H9 (cell line): Measurements from ENCODE around the gene KLHL3. TPM values are rescaled to one million over a fixed set of nuclear protein-coding genes. Genes with fewer than 3 reads are reported as not detected.

ENCODE experiments used
- DNase-seq: peaks from one replicate; pipeline ENCODE4 v3.0.0-alpha.2; 2017
- H2AFZ ChIP-seq: one replicate; pipeline ENCODE4 v1.6.1; 2013; ENCODE audit warnings: mild to moderate bottlenecking, low read length, control low read depth, moderate library complexity
- H2AK5ac ChIP-seq: 2 replicates; pipeline ENCODE4 v1.6.1; 2013; ENCODE audit warnings: low read length, control low read depth, mixed read lengths; ENCODE audit not compliant: insufficient read length
- H2BK120ac ChIP-seq: one replicate; pipeline ENCODE4 v1.6.1; 2013; ENCODE audit warnings: low read depth, mild to moderate bottlenecking, low read length, control low read depth, inconsistent platforms; ENCODE audit not compliant: poor library complexity, severe bottlenecking
- H2BK12ac ChIP-seq: 2 replicates; pipeline ENCODE4 v1.6.1; 2013; ENCODE audit warnings: low read length, control low read depth, mixed read lengths, low read depth; ENCODE audit not compliant: insufficient read length
- H2BK15ac ChIP-seq: 2 replicates; pipeline ENCODE4 v1.6.1; 2013; ENCODE audit warnings: low read depth, low read length, control low read depth
- H2BK20ac ChIP-seq: one replicate; pipeline ENCODE4 v1.6.1; 2013; ENCODE audit warnings: low read depth, mild to moderate bottlenecking, low read length, control low read depth, inconsistent platforms; ENCODE audit not compliant: poor library complexity, severe bottlenecking
- H2BK5ac ChIP-seq: 2 replicates; pipeline ENCODE4 v1.6.1; 2013; ENCODE audit warnings: low read length, control low read depth, mixed read lengths; ENCODE audit not compliant: insufficient read length
- H3K14ac ChIP-seq: 2 replicates; pipeline ENCODE4 v1.6.1; 2013; ENCODE audit warnings: low read length, control low read depth; ENCODE audit not compliant: insufficient read depth
- H3K18ac ChIP-seq: 2 replicates; pipeline ENCODE4 v1.6.1; 2013; ENCODE audit warnings: low read depth, mild to moderate bottlenecking, mixed read lengths, low read length, control low read depth; ENCODE audit not compliant: insufficient read length
- H3K23ac ChIP-seq: 2 replicates; pipeline ENCODE4 v1.6.1; 2013; ENCODE audit warnings: low read length, control low read depth, mixed read lengths, low read depth; ENCODE audit not compliant: insufficient read length
- H3K23me2 ChIP-seq: 2 replicates; pipeline ENCODE4 v1.6.1; 2013; ENCODE audit warnings: low read depth, mild to moderate bottlenecking, mixed read lengths, low read length, control low read depth; ENCODE audit not compliant: insufficient read length, poor library complexity, severe bottlenecking
- H3K27ac ChIP-seq: 2 replicates; pipeline ENCODE4 v1.5.1; 2013; ENCODE audit warnings: low read length, control low read depth, mixed read lengths, low read depth; ENCODE audit not compliant: insufficient read length
- H3K27me3 ChIP-seq: 2 replicates; pipeline ENCODE4 v1.6.1; 2013; ENCODE audit warnings: low read length, control low read depth, inconsistent platforms; ENCODE audit not compliant: insufficient read depth
- H3K4ac ChIP-seq: 2 replicates; pipeline ENCODE4 v1.6.1; 2013; ENCODE audit warnings: low read depth, mild to moderate bottlenecking, control low read depth, inconsistent platforms, low read length, moderate library complexity
- H3K4me1 ChIP-seq: 2 replicates; pipeline ENCODE4 v1.6.1; 2013; ENCODE audit warnings: low read length, control low read depth, inconsistent platforms; ENCODE audit not compliant: insufficient read depth
- H3K4me2 ChIP-seq: 2 replicates; pipeline ENCODE4 v1.6.1; 2013; ENCODE audit warnings: low read length, control low read depth, mixed read lengths; ENCODE audit not compliant: insufficient read length, insufficient read depth
- H3K56ac ChIP-seq: 2 replicates; pipeline ENCODE4 v1.6.1; 2013; ENCODE audit warnings: low read depth, mild to moderate bottlenecking, mixed read lengths, low read length, control low read depth; ENCODE audit not compliant: insufficient read length
- H3K79me1 ChIP-seq: 2 replicates; pipeline ENCODE4 v1.6.1; 2013; ENCODE audit warnings: low read depth, mild to moderate bottlenecking, moderate library complexity, low read length, control low read depth, inconsistent platforms; ENCODE audit not compliant: insufficient read depth, poor library complexity, severe bottlenecking
- H3K79me2 ChIP-seq: 2 replicates; pipeline ENCODE4 v1.6.1; 2013; ENCODE audit warnings: low read length, control low read depth, inconsistent platforms; ENCODE audit not compliant: insufficient read depth
- H3K9ac ChIP-seq: 2 replicates; pipeline ENCODE4 v1.6.1; 2013; ENCODE audit warnings: low read length, control low read depth, mixed read lengths; ENCODE audit not compliant: insufficient read length; ENCODE audit errors: extremely low read depth
- H3K9me3 ChIP-seq: one replicate; pipeline ENCODE4 v1.6.1; 2013; ENCODE audit warnings: low read depth, low read length, inconsistent platforms; ENCODE audit not compliant: control insufficient read depth
- H3T11ph ChIP-seq: one replicate; pipeline ENCODE4 v1.6.1; 2013; ENCODE audit warnings: mild to moderate bottlenecking, low read length, control low read depth, inconsistent platforms
- H4K20me1 ChIP-seq: one replicate; pipeline ENCODE4 v1.6.1; 2013; ENCODE audit not compliant: control insufficient read depth, insufficient read length, insufficient read depth
- H4K5ac ChIP-seq: 2 replicates; pipeline ENCODE4 v1.6.1; 2013; ENCODE audit warnings: low read depth, mild to moderate bottlenecking, mixed read lengths, low read length, control low read depth; ENCODE audit not compliant: insufficient read length
- H4K8ac ChIP-seq: replicated peaks from 2 replicates; pipeline ENCODE4 v1.6.1; 2013; ENCODE audit warnings: low read length, control low read depth, mixed read lengths, low read depth; ENCODE audit not compliant: insufficient read length
- H4K91ac ChIP-seq: 2 replicates; pipeline ENCODE4 v1.6.1; 2013; ENCODE audit warnings: low read depth, mild to moderate bottlenecking, moderate library complexity, mixed read lengths, low read length, control low read depth; ENCODE audit not compliant: insufficient read length
- H3K27ac Mint-ChIP-seq, 3 experiments: 2 replicates in 2 of 3; 3 replicates in 1 of 3; pipeline ENCODE4 v1.8.0; 2020 to 2021; ENCODE audit warnings: mixed read lengths in 3 of 3, mild to moderate bottlenecking in 1 of 3, moderate library complexity in 1 of 3
- H3K27me3 Mint-ChIP-seq: 2 replicates; pipeline ENCODE4 v1.8.0; 2021; ENCODE audit warnings: low read depth, mild to moderate bottlenecking, moderate library complexity, mixed read lengths
- H3K36me3 Mint-ChIP-seq, 3 experiments: 2 replicates in 2 of 3; 3 replicates in 1 of 3; pipeline ENCODE4 v1.8.0; 2020 to 2021; ENCODE audit warnings: low read depth in 3 of 3, mixed read lengths in 3 of 3; ENCODE audit not compliant: insufficient read depth in 1 of 3
- H3K4me1 Mint-ChIP-seq, 2 experiments: 2 replicates each; pipeline ENCODE4 v1.8.0; 2020; ENCODE audit warnings: mixed read lengths in 2 of 2
- H3K4me3 Mint-ChIP-seq, 2 experiments: 2 replicates in 1 of 2; 3 replicates in 1 of 2; pipeline ENCODE4 v1.8.0; 2020 to 2021; ENCODE audit warnings: mild to moderate bottlenecking in 2 of 2, mixed read lengths in 2 of 2, moderate library complexity in 1 of 2
- H3K9me3 Mint-ChIP-seq, 2 experiments: 2 replicates in 1 of 2; 3 replicates in 1 of 2; pipeline ENCODE4 v1.8.0; 2020; ENCODE audit warnings: mild to moderate bottlenecking in 2 of 2, mixed read lengths in 2 of 2, moderate library complexity in 1 of 2
- CTCF ChIP-seq: fragments of 200-600 bp; sonication (generic); conservative IDR thresholded peaks from 3 replicates; pipeline ENCODE4 v1.8.0; 2021; ENCODE audit warnings: antibody characterized with exemption, mild to moderate bottlenecking
- WGBS: extraction: QIAGEN DNeasy Blood & Tissue Kit; methylation state at CpG from one replicate; pipeline ENCODE4 v1.1.7; 2013; ENCODE audit warnings: missing lambda C conversion rate, low lambda C conversion rate, mixed read lengths; ENCODE audit not compliant: insufficient read length; ENCODE audit errors: extremely low coverage; 5-methylcytosine and 5-hydroxymethylcytosine counted together
- total RNA-seq: library from RNA; stranded (reverse); gene quantifications from 2 replicates; pipeline ENCODE4 v1.2.1, GENCODE V29; 2021

Gene KLHL3
- total RNA-seq, 1 experiment from 2014 or later: 12.8 TPM

- H3K4me1 Mint-ChIP-seq: peaks cover 3 to 5% of the 10 kb centered on the region in 2 experiments; a peak in 2 of 4 replicates
- Histone ChIP-seq H3K79me1 (no peaks in the 10 kb centered on the region), H3K79me2 (no peaks in the 10 kb centered on the region), H3K9ac (no peak overlapping the region), H3K4me2 (peak overlapping the region; percentile 17), H3K14ac (peak overlapping the region; percentile 76; the same call in 1 of the 2 replicates), H3K4ac (no peak overlapping the region), H2AK5ac (no peak overlapping the region), H4K20me1 (no peaks in the 10 kb centered on the region), H2BK5ac (no peak overlapping the region), H3K56ac (no peak overlapping the region), H3K27ac (no peak overlapping the region), H3K23me2 (no peaks in the 10 kb centered on the region), H2BK20ac (no peak overlapping the region), H3K18ac (peak overlapping the region; percentile 45), H4K91ac (no peak overlapping the region), H3K23ac (no peak overlapping the region), H3K9me3 (no peaks in the 10 kb centered on the region), H2BK15ac (no peak overlapping the region), H3T11ph (no peak overlapping the region), H4K5ac (no peak overlapping the region), H3K4me1 (no peaks in the 10 kb centered on the region), H2BK120ac (no peak overlapping the region), H4K8ac (no peak overlapping the region), H2BK12ac (no peak overlapping the region), H3K27me3 (no peaks in the 10 kb centered on the region), H2AFZ (no peak overlapping the region)
- TF ChIP-seq CTCF: no peak
- H3K36me3 Mint-ChIP-seq: peaks cover 0 to 8% (median 8%) of the 10 kb centered on the region in 3 experiments; a peak in 4 of 7 replicates
- H3K4me3 Mint-ChIP-seq: peak overlapping the region in 1 of 2 experiments; percentile 32; a peak in 1 of 5 replicates
- no peak for DNase-seq
- peak overlapping the region in 1 of 3 experiments; percentile 84; a peak in 2 of 7 replicates for H3K27ac Mint-ChIP-seq
- H3K9me3 Mint-ChIP-seq: no peaks in the 10 kb centered on the region
- no peaks in the 10 kb centered on the region for H3K27me3 Mint-ChIP-seq
- no CpG with 5 or more reads among the region's 4 CpGs for WGBS
Observed at GRCh38 chr5:137679195-137679594, 56.7 kb downstream of the KLHL3 start.
